ENCODE data around the gene SPACDR. TPM values are rescaled to one million over a fixed set of nuclear protein-coding genes. Genes with fewer than 3 reads are reported as not detected.

SPACDR gene
- polyA plus RNA-seq, 1 experiment, result 0.76 TPM

DNA sequence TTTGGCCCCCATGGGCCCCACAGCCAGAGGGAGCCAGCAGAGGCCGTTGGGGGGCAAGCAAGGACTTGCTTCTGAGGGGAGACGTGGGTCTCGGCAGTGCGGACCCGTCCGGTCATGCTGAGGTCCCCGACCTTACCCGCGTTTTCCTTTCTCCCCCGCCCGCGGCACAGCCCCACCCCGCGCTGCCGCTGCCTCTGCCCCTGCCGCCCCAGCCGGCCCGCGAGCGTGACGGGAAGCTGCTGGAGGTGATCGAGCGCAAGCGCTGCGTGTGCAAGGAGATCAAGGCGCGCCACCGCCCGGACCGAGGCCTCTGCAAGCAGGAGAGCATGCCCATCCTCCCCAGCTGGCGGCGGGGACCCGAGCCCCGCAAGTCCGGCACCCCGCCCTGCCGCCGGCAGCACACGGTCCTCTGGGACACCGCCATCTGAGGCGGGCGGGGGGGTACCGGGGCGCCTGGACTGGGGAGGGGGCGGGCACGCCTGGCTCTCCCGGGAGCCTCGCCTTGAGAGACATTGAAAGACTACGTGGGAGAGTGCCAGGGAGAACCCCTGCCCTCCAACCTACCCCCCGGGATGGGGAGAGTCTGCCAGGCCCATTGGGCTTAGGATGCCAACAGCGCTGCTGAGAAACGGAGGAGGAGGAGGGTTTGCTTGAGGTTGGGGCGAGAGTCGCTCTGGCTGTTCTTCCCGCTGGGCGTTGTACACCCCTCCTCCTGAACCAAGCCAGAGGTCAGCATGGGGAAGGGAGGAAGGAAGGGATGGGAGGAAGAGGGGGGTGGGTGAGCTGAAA lies 29.6 kb upstream of the SPACDR start:
- peak overlapping the region; percentile 29; the same call in 1 of the 2 replicates for H3K4me3 ChIP-seq (ENCODE audit: low read depth, low read length)
- POLR2A ChIA-PET, result interaction anchor here (0.5 to 0.8 kb wide), 3 partner anchors 9 to 93 kb away, joined by 3 to 4 read pairs (median 3); partner anchors contain the start of genes FBXO24 and LRCH4
- CTCF ChIA-PET, result interaction anchor here (0.6 to 3.6 kb wide), 4 partner anchors 11 to 288 kb away, joined by 3 to 17 read pairs (median 4); no protein-coding TSS in a partner anchor
- H3K27me3 ChIP-seq (ENCODE audit: control insufficient read depth, insufficient read depth, low read length), result peaks cover 3% of the 10 kb centered on the region
- no peak for DNase-seq (ENCODE audit: low read depth, low spot score)
- H3K27ac ChIP-seq (ENCODE audit: low read depth, low read length), result no peak overlapping the region
- TF ChIP-seq, protein P1, sequence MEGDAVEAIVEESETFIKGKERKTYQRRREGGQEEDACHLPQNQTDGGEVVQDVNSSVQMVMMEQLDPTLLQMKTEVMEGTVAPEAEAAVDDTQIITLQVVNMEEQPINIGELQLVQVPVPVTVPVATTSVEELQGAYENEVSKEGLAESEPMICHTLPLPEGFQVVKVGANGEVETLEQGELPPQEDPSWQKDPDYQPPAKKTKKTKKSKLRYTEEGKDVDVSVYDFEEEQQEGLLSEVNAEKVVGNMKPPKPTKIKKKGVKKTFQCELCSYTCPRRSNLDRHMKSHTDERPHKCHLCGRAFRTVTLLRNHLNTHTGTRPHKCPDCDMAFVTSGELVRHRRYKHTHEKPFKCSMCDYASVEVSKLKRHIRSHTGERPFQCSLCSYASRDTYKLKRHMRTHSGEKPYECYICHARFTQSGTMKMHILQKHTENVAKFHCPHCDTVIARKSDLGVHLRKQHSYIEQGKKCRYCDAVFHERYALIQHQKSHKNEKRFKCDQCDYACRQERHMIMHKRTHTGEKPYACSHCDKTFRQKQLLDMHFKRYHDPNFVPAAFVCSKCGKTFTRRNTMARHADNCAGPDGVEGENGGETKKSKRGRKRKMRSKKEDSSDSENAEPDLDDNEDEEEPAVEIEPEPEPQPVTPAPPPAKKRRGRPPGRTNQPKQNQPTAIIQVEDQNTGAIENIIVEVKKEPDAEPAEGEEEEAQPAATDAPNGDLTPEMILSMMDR (IDR thresholded peaks at IDR 0.05; ENCODE audit: low read depth, low read length), result no peak
- H3K9me3 ChIP-seq (ENCODE audit: control insufficient read depth, insufficient read depth, low read length), result no peaks in the 10 kb centered on the region; the same call in 1 of the 2 replicates

DNA sequence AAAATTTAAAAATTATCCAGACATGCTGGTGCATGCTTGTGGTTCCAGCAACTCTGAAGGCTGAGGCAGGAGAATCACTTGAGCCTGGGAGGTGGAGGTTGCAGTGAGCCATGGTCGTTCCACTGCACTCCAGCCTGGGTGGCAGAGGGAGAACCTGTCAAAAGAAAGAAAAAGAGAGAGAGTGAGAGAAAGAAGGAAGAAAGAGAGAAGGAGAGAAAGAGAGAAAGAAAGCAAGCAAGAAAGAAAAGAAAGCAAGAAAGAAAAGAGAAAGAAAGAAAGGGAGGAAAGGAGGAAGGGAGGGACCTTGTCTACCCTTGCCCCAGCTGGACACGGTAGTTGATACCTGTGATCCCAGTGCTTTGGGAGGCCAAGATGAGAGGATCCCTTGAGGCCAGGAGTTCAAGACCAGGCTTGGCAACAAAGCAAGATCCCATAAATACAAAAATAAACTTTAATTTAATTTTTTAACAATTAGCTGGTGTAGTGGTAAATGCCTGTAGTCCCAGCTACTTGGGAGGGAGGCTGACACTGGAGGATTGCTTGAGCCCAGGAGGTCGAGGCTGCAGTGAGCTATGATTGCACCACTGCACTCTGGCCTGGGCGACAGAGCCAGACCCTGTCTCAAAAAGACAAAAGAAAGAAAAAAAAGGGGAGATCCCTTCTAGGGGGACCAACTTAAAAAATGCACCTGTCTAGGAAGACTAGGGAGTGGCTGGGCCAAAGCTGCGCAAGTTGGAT lies 28.8 kb upstream of the SPACDR start:
- POLR2A ChIA-PET, result interaction anchor here (0.5 kb wide), 2 partner anchors 10 to 14 kb away, joined by 3 read pairs; no protein-coding TSS in a partner anchor
- TF ChIP-seq, protein P1 (IDR thresholded peaks at IDR 0.05; ENCODE audit: low read depth, low read length), result no peak

DNA sequence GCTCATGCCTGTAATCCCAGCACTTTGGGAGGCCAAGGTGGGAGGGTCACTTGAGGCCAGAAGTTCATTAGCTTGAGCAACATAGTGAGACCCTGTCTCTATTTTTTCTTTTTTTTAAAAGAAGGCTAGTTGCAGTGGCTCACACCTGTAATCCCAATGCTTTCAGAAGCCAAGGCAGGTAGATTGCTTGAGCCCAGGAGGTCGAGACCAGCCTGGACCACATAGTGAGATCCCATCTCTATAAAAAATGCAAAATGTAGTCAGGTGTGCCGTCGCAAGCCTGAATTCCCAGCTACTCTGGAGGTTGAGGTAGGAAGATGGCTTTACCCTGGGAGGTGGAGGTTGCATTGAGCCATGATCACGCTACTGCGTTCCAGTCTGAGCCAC lies 27.1 kb upstream of the SPACDR start:
- Histone ChIP-seq H3K4me3 (ENCODE audit: low read depth, low read length) (no peak overlapping the region), H3K27ac (ENCODE audit: low read depth, low read length) (no peak overlapping the region), H3K27me3 (ENCODE audit: control insufficient read depth, insufficient read depth, low read length) (peaks cover 3% of the 10 kb centered on the region), H3K9me3 (ENCODE audit: control insufficient read depth, insufficient read depth, low read length) (no peaks in the 10 kb centered on the region; the same call in 1 of the 2 replicates)
- POLR2A ChIA-PET, result no interaction called here
- DNase-seq (ENCODE audit: low read depth, low spot score), result no peak
- CTCF ChIA-PET, result no interaction called here
- TF ChIP-seq, protein P1 (IDR thresholded peaks at IDR 0.05; ENCODE audit: low read depth, low read length), result no peak

More for the DNA sequence above, 28.8 kb upstream of the SPACDR start:
- Histone ChIP-seq H3K27ac (ENCODE audit: low read depth, low read length) (no peak overlapping the region), H3K27me3 (ENCODE audit: control insufficient read depth, insufficient read depth, low read length) (peaks cover 3% of the 10 kb centered on the region), H3K4me3 (ENCODE audit: low read depth, low read length) (0 out of 2 replicates have a peak overlapping the region, but pooled peaks have one; percentile 29), H3K9me3 (ENCODE audit: control insufficient read depth, insufficient read depth, low read length) (no peaks in the 10 kb centered on the region; the same call in 1 of the 2 replicates)
- DNase-seq (ENCODE audit: low read depth, low spot score), result no peak
- CTCF ChIA-PET, result interaction anchor here (1.2 to 3.6 kb wide), 3 partner anchors 10 to 198 kb away, joined by 3 to 17 read pairs (median 5); no protein-coding TSS in a partner anchor

DNA sequence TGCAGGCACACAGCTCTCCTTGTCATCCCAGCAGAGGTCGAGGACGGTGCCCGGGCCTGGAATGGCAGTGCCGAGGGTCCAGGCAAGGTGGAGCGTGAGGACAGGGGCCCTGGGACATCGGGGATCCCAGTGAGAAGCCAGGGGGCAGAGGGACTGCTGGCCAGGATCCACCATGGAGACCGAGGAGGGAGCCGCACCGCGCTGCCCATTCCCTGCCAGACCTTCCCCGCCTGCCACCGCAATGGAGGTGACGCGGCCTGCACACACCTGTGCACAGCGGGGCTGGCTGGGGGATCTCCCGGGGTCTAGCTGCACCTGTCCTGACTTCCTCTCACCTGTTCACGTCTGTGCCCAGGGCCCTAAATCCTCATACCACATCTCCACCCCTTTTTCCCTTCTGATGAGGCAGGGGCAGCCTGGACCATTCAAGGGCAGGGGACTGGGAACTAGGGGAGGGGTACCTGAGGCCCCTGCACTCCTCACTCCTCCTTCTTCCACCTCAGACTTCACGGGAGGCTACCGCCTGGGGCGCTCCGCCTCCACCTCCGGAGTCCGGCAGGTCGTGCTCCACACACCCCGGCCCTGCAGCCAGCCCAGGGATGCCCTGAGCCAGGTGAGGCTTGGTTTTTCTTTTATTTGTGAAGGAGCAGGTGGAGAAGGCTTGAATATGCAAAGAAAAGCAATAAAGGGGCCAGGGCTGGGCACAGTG lies 26.6 kb upstream of the SPACDR start:
- Histone ChIP-seq H3K9me3 (ENCODE audit: control insufficient read depth, insufficient read depth, low read length) (no peaks in the 10 kb centered on the region; the same call in 1 of the 2 replicates), H3K27me3 (ENCODE audit: control insufficient read depth, insufficient read depth, low read length) (no peaks in the 10 kb centered on the region), H3K4me3 (ENCODE audit: low read depth, low read length) (no peak overlapping the region), H3K27ac (ENCODE audit: low read depth, low read length) (no peak overlapping the region)
- TF ChIP-seq, protein P1 (IDR thresholded peaks at IDR 0.05; ENCODE audit: low read depth, low read length), result no peak
- DNase-seq (ENCODE audit: low read depth, low spot score), result no peak
- ChIA-PET POLR2A (interaction anchor here (0.7 to 1.4 kb wide), 3 partner anchors 11 to 62 kb away, joined by 5 to 8 read pairs (median 6); partner anchors contain the start of gene ZCWPW1), CTCF (interaction anchor here (1.8 kb wide), 1 partner anchor 69 kb away, joined by 4 read pairs; no protein-coding TSS in a partner anchor)
